NB4 (cell line): ENCODE results near the gene MBOAT2.

Source experiments
- DNase-seq: peaks from one replicate; pipeline ENCODE4 v3.0.0; 2010; ENCODE audit warnings: low read depth
- H3K4me3 ChIP-seq: one replicate; pipeline ENCODE4 v1.5.1; 2011; ENCODE audit warnings: mild to moderate bottlenecking, low read depth, low read length, moderate library complexity
- CTCF ChIP-seq: IDR thresholded peaks from one replicate; pipeline ENCODE4 v1.5.1; 2012; ENCODE audit warnings: low read depth, low read length
- MAX ChIP-seq: IDR thresholded peaks from 2 replicates; pipeline ENCODE4 v1.6.1; 2011; ENCODE audit warnings: low read depth, low read length
- MYC ChIP-seq: IDR thresholded peaks from 2 replicates; pipeline ENCODE4 v1.6.1; 2011; ENCODE audit warnings: low read depth, low read length
- POLR2A ChIP-seq: IDR thresholded peaks from 2 replicates; pipeline ENCODE4 v1.6.1; 2011; ENCODE audit warnings: mild to moderate bottlenecking; ENCODE audit not compliant: insufficient read length; ENCODE audit errors: extremely low read depth

MBOAT2 gene

GRCh38 chr2:9003366-9003615, 193 bp downstream of the MBOAT2 start:
- no peak overlapping the region for H3K4me3 ChIP-seq
- TF ChIP-seq POLR2A (no peak), CTCF (no peak), MAX (no peak)
- no peak for DNase-seq

GRCh38 chr2:9002637-9003365, 683 bp downstream of the MBOAT2 start:
- H3K4me3 ChIP-seq = peak overlapping the region; percentile 6
- peak; percentile 26 for DNase-seq
- no peak for TF ChIP-seq CTCF
- no peak for TF ChIP-seq MYC
- TF ChIP-seq POLR2A = no peak
- no peak for TF ChIP-seq MAX

GRCh38 chr2:9002313-9002636, 1.2 kb downstream of the MBOAT2 start:
- no peak for DNase-seq
- H3K4me3 ChIP-seq = no peak overlapping the region
- TF ChIP-seq CTCF (no peak), MYC (no peak), POLR2A (no peak), MAX (no peak)

GRCh38 chr2:9001778-9002177, 1.7 kb downstream of the MBOAT2 start:
- no peak overlapping the region for H3K4me3 ChIP-seq
- no peak for DNase-seq
- no peak for TF ChIP-seq MAX
- no peak for TF ChIP-seq POLR2A
- no peak for TF ChIP-seq MYC
- TF ChIP-seq CTCF = no peak

GRCh38 chr2:9001229-9001628, 2.3 kb downstream of the MBOAT2 start:
- no peak for DNase-seq
- H3K4me3 ChIP-seq = no peak overlapping the region
- no peak for TF ChIP-seq MYC
- no peak for TF ChIP-seq POLR2A
- no peak for TF ChIP-seq MAX
- no peak for TF ChIP-seq CTCF

- H3K4me3 ChIP-seq = no peak overlapping the region
- TF ChIP-seq POLR2A (no peak), MYC (no peak), MAX (no peak), CTCF (no peak)
- no peak for DNase-seq
These were observed 3.0 kb downstream of the MBOAT2 start for GRCh38 chr2:9000442-9000841.
